ENCODE data around the gene PRKCH. TPM values are rescaled to one million over a fixed set of nuclear protein-coding genes. Genes with fewer than 3 reads are reported as not detected.

Gene PRKCH
- total and polyA plus RNA-seq, 9 of the 15 experiments (the other 6 are each of a cell fraction or from before 2014, with no cell fraction given), result 0.61 to 4.4 (median 4.0) TPM

GRCh38 chr14:61395115-61395725, 73.8 kb downstream of the PRKCH start:
- Histone ChIP-seq H3K9me3 (replicated peaks; ENCODE audit: control insufficient read depth, insufficient read depth, low read depth, low read length) (no peaks in the 10 kb centered on the region), H3K9me1 (ENCODE audit: control insufficient read depth, insufficient read depth, low read length) (no peaks in the 10 kb centered on the region), H3K79me2 (ENCODE audit: control insufficient read depth, insufficient read depth, low read length) (no peaks in the 10 kb centered on the region), H3K27ac (ENCODE audit: extremely low read depth, low read depth, low read length) (no peak overlapping the region), H3K9ac (ENCODE audit: insufficient read depth in 1 of 2, low read depth in 2 of 2, low read length in 2 of 2) (no peak overlapping the region), H3K27me3 (ENCODE audit: control insufficient read depth in 2 of 2, insufficient read depth in 2 of 2, low read length in 2 of 2) (no peaks in the 10 kb centered on the region), H3K4me1 (replicated peaks in 1 of 2; ENCODE audit: control insufficient read depth in 2 of 2, insufficient read depth in 2 of 2, low read length in 2 of 2) (no peaks in the 10 kb centered on the region), H3K36me3 (ENCODE audit: control insufficient read depth, insufficient read depth, low read length) (no peaks in the 10 kb centered on the region), H4K20me1 (replicated peaks; ENCODE audit: control insufficient read depth, insufficient read depth, low read length) (no peaks in the 10 kb centered on the region), H2AFZ (ENCODE audit: low read depth, low read length) (no peak overlapping the region), H3K4me3 (no peak overlapping the region), H3K4me2 (ENCODE audit: insufficient read depth, low read length) (no peak overlapping the region)
- ChIA-PET POLR2A (interaction anchor here (1.4 kb wide), 1 partner anchor 12 kb away, joined by 3 read pairs; no protein-coding TSS in a partner anchor), CTCF (ENCODE audit: low intra/inter-chr PET ratio) (no interaction called here)
- in situ Hi-C loops (cut with MboI), result no loop called here
- BruUV-seq (replicated peaks), result no TSS peak
- ATAC-seq (no peak), DNase-seq (ENCODE audit: extremely low read depth in 1 of 4, low spot score in 3 of 4) (no peak), FAIRE-seq (no peak)
- no peak for TF ChIP-seq SNRNP70 (optimal IDR thresholded peaks at IDR 0.05; ENCODE audit: low read depth, low read length)
- intact Hi-C loops (cut with micrococcal nuclease), result no loop called here
- 11% methylated on average over 4 of the region's 6 CpGs for WGBS (ENCODE audit: insufficient coverage, low coverage, missing lambda C conversion rate)

- Histone ChIP-seq H3K27ac (ENCODE audit: extremely low read depth, low read depth, low read length) (no peak overlapping the region), H3K9me1 (ENCODE audit: control insufficient read depth, insufficient read depth, low read length) (no peaks in the 10 kb centered on the region), H2AFZ (ENCODE audit: low read depth, low read length) (no peak overlapping the region), H3K4me2 (ENCODE audit: insufficient read depth, low read length) (no peak overlapping the region), H3K4me1 (replicated peaks in 1 of 2; ENCODE audit: control insufficient read depth in 2 of 2, insufficient read depth in 2 of 2, low read length in 2 of 2) (no peaks in the 10 kb centered on the region), H3K27me3 (ENCODE audit: control insufficient read depth in 2 of 2, insufficient read depth in 2 of 2, low read length in 2 of 2) (no peaks in the 10 kb centered on the region), H3K9me3 (replicated peaks; ENCODE audit: control insufficient read depth, insufficient read depth, low read depth, low read length) (no peaks in the 10 kb centered on the region), H3K36me3 (ENCODE audit: control insufficient read depth, insufficient read depth, low read length) (no peaks in the 10 kb centered on the region), H4K20me1 (replicated peaks; ENCODE audit: control insufficient read depth, insufficient read depth, low read length) (no peaks in the 10 kb centered on the region), H3K4me3 (no peak overlapping the region), H3K79me2 (ENCODE audit: control insufficient read depth, insufficient read depth, low read length) (no peaks in the 10 kb centered on the region), H3K9ac (ENCODE audit: insufficient read depth in 1 of 2, low read depth in 2 of 2, low read length in 2 of 2) (no peak overlapping the region)
- in situ Hi-C loops (cut with MboI), result no loop called here
- intact Hi-C loops (cut with micrococcal nuclease), result no loop called here
- DNase-seq (ENCODE audit: extremely low read depth in 1 of 4, low spot score in 3 of 4) (no peak), FAIRE-seq (no peak), ATAC-seq (no peak)
- BruUV-seq (replicated peaks), result no TSS peak
- 25% methylated on average over 1 of the region's 1 CpG for WGBS (ENCODE audit: insufficient coverage, low coverage, missing lambda C conversion rate)
- POLR2A ChIA-PET, result interaction anchor here (1.4 kb wide), 1 partner anchor 11 kb away, joined by 3 read pairs; no protein-coding TSS in a partner anchor
- CTCF ChIA-PET (ENCODE audit: low intra/inter-chr PET ratio), result interaction anchor here (0.7 kb wide), 1 partner anchor 610 kb away, joined by 4 read pairs; no protein-coding TSS in a partner anchor
- TF ChIP-seq TCF3 (CRISPR knock-in tag; IDR thresholded peaks at IDR 0.05) (no peak), ZNF232 (CRISPR knock-in tag; IDR thresholded peaks at IDR 0.05) (no peak), NR2C1 (IDR thresholded peaks at IDR 0.05) (no peak), NR2C1 (tag; IDR thresholded peaks at IDR 0.05) (no peak), ZNF277 (CRISPR knock-in tag; IDR thresholded peaks at IDR 0.05; ENCODE audit: borderline replicate concordance) (no peak), EP300 (IDR thresholded peaks at IDR 0.05; ENCODE audit: low read length) (no peak), DIDO1 (tag; IDR thresholded peaks at IDR 0.05; ENCODE audit: low read depth) (no peak), ZNF586 (CRISPR knock-in tag; conservative IDR thresholded peaks at IDR 0.05) (no peak), BCL6 (CRISPR knock-in tag; IDR thresholded peaks at IDR 0.05) (no peak), CLOCK (CRISPR knock-in tag; IDR thresholded peaks at IDR 0.05; ENCODE audit: borderline replicate concordance) (no peak)
Observed at GRCh38 chr14:61396279-61396678, 74.9 kb downstream of the PRKCH start.
